Measurements from ENCODE around the gene PCSK5.

Gene PCSK5

DNA sequence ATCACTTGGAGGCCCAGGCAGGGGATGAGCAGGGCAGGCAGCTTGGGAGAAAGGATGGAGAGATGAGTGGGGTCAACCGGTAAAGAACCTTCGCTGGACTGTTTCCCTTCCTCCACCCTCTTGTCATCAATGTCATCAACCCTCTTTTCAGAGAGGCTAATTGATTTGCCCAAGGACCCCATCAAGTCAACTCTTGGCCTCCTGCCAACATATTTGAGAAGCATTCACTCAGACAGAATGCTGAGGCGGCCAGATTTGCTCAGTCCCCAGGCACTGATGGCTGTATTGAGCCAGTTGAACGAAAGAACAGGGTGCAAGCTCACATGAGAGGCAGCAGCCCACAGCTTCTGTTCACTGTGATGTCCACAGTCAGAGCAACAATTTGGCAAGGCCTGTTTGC, 310.3 kb downstream of the PCSK5 start:
- DNase-seq: no peak

DNA sequence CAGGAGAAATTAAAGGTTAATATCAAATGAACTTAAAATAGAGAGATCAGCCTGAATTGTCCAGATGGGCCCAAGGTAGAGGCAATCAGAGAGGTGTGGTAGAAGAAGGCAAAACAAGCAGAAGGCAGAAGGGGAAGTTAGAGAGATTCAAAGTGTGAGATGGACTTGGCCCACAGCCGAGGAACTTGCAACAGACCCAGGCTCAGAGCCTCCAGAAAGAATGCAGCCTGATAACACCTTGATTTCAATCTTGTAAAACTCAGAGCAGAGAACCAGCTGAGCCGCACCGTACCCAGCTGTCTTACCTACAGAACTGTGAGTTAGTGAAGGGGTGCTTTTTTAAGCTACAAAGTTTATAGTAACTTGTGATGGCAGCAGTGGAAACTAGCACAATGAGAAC, 312.9 kb downstream of the PCSK5 start:
- no peak for DNase-seq
- TF ChIP-seq POLR2A (IDR thresholded peaks at IDR 0.05; ENCODE audit: low read length) (no peak), GATA1 (IDR thresholded peaks at IDR 0.05; ENCODE audit: low read depth, low read length) (no peak)

More for the DNA sequence above, 310.3 kb downstream of the PCSK5 start:
- TF ChIP-seq GATA1 (IDR thresholded peaks at IDR 0.05; ENCODE audit: low read depth, low read length) (no peak), POLR2A (IDR thresholded peaks at IDR 0.05; ENCODE audit: low read length) (no peak)

DNA sequence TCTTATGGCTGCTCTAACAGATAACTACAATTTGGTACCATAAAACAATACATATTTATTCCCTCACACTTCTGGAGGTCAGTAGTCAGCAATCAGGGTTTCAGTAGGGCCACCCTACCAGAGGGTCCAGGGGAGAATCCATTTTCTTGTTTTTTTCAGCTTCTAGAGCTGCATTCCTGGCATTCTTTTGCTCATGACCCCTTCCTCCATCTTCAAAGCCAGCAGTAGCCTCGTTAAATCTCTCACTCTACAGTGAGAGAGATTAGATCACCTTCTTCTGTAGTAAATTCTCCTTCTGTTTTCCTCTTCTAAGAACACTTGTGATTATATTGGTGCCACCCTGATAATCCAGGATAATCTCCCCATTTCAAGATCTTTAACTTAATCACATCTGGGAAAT, 316.3 kb downstream of the PCSK5 start:
- TF ChIP-seq POLR2A (IDR thresholded peaks at IDR 0.05; ENCODE audit: low read length) (no peak), GATA1 (IDR thresholded peaks at IDR 0.05; ENCODE audit: low read depth, low read length) (no peak)
- no peak for DNase-seq

DNA sequence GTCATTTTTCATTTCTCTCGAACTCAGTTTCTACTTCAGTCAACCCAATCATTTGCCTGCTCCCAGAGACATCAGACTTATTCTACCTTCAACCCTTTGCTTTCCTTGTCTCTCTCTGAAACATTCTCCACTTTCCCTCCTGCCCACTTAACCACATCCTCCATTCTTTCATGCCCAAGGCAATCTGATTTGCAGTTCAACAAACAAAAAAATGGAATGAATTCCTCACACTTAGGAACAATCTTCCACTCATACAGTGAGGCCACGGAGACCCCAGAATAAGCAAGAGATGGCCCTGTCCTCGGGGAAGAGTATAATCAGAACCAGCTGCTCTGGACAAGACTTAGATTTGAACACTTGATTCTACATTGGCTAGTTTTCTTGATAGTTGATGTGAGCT, 323.3 kb downstream of the PCSK5 start:
- DNase-seq: no peak
- TF ChIP-seq POLR2A (IDR thresholded peaks at IDR 0.05; ENCODE audit: low read length) (no peak), GATA1 (IDR thresholded peaks at IDR 0.05; ENCODE audit: low read depth, low read length) (no peak)

DNA sequence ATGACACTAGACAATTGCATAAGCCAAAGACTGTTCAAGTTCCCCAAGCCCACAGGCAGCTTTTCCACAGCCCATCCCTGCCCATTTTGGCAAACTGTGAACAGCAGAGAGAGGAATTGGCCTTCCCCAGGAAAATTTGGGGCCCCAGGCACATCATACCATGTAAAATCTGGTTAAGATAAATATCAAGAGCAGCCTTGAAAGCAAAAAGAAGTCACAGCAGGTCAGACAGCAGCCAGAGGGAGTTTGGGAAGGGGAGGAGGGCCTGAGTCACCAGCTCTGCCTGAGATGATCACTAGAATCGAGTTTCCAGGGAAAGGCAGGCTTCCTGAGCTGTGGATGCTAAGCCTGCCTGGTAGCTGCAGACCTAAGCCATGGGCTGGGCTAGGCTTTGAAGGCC, 324.6 kb downstream of the PCSK5 start:
- DNase-seq: no peak
- TF ChIP-seq POLR2A (IDR thresholded peaks at IDR 0.05; ENCODE audit: low read length) (no peak), GATA1 (IDR thresholded peaks at IDR 0.05; ENCODE audit: low read depth, low read length) (no peak)

DNA sequence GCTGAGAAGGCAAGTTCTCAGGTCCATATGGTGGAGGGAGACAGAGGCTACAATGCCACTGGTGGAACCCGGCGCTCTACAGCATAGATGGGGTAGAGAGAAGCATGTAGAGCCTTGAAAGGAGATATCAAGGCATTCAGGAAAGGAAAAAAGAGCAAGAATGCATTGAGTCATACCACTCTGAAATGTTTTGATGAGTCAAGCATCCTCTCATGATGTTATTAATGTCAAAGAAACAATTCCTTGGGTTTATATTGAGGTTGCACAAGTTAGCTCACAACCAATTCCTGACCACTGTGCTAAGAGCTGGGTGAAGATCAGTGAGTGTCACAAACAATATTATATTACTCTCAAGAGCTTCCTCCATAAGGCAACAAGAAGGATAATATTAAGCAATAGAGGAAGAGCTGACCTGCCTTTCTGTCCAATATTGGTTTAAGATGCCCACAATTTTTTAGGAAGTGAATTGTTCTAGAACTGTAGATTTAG, 325.7 kb downstream of the PCSK5 start:
- TF ChIP-seq GATA1 (IDR thresholded peaks at IDR 0.05; ENCODE audit: low read depth, low read length): no peak
- no peak for TF ChIP-seq POLR2A (IDR thresholded peaks at IDR 0.05; ENCODE audit: low read length)
- no peak for DNase-seq

DNA sequence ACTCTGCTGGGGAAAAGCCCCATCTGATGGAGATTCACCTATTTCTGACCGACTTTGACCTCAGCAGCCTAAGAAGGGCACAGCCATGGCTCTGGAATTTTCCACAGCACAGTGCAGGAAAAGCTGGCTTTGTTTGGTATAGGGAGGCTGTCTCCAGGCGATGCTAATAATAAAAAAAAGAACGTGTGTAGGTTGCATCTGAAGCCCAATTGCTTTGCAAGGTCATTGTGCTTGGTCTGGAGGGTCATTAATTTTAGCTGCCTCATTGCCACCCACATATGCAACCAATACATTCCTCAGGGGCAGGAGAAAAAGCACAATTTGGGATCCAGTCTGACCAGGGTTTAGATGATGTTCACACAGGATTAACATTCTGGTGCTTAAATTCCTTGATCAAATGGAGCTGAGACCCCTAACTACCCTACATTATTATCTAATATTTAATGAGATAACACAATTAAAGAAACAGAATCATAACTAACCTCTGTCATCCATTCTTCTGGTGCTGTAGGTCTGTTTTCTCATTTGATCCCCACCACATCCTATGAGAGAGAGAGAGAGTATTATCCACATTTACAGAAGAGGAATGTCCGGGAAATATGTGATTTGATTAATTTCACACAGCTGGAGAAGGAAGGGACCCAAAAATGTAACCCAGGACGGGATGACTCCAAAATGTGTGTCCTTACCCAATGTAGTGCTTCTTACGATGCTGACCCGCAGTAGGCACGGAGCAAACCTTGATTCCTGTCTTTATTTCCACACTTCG, 327.8 kb downstream of the PCSK5 start:
- TF ChIP-seq POLR2A (IDR thresholded peaks at IDR 0.05; ENCODE audit: low read length) (no peak), GATA1 (IDR thresholded peaks at IDR 0.05; ENCODE audit: low read depth, low read length) (no peak)
- no peak for DNase-seq

DNA sequence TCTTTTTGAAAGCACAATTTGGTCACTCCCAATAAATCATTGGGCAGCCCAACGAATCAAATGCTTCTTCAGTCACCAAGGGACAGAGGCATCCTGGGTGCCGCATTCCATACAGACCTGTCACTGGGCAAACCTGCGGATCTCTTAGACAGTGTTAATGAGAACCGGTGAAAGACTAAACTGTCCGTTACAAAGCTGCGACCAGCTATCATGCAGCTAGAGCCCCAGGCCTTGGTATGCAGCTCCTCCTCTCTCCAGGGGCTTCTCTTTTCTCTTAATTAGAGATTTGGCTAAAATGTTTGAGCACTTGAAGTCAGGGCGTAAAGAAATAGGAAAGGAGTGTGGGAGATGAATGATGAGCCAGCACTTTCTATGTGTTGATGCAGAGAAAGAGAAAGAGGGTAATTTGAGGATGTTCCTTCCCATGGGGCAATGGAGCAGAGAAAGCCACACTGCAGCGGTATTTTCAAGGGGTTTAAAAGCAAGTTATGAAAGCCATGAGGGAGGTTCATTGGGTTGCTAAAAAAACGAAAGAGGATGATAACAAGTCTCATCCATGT, 328.5 kb downstream of the PCSK5 start:
- DNase-seq: no peak
- TF ChIP-seq GATA1 (IDR thresholded peaks at IDR 0.05; ENCODE audit: low read depth, low read length): no peak
- TF ChIP-seq POLR2A (IDR thresholded peaks at IDR 0.05; ENCODE audit: low read length): no peak

DNA sequence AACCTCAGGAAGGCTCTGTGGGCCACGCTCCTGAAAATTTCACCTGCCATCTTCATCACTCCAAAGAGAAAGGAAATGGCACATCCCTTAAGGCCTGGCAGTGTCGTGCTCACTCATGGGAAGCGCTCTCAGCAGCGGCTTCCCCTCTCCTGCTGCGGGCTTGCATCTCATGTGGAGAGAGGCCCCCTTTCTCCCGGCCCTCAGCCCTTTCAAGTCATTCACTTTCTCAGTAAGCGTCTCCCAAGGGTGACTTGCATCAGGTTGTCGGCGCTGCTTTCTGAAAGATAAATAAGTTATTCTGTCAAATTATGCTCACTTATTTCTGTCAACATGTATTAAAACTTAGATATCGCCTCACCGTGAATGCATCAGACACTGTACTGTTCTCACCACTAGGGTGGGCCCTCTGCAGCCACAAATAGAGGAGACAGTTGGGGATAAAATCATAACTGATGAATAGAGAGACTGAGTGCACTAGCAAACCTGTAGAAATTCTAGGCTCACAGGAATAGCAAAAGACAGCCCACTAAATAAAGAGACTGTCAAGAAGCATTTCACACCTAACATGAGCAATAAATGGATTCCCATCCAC, 329.2 kb downstream of the PCSK5 start:
- TF ChIP-seq POLR2A (IDR thresholded peaks at IDR 0.05; ENCODE audit: low read length): no peak
- no peak for DNase-seq

DNA sequence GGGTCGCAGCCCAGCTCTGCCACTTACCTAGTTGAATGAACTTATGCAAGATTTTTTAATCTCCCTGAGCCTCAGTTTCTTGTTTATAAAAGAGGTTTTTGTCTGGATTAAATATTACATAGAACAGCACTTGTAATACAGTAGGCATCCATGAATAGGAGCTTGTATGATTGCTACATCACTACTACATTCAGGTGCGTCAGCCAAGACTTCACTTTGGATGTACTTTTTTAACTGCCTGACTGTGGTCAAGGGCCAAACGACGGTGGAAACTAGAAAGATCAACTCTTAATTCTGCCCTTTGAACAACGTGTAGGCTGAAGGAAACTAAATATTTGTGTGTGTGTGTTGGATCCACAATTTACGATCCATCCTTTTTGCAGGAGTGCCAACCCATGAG, 330.9 kb downstream of the PCSK5 start:
- DNase-seq: no peak

DNA sequence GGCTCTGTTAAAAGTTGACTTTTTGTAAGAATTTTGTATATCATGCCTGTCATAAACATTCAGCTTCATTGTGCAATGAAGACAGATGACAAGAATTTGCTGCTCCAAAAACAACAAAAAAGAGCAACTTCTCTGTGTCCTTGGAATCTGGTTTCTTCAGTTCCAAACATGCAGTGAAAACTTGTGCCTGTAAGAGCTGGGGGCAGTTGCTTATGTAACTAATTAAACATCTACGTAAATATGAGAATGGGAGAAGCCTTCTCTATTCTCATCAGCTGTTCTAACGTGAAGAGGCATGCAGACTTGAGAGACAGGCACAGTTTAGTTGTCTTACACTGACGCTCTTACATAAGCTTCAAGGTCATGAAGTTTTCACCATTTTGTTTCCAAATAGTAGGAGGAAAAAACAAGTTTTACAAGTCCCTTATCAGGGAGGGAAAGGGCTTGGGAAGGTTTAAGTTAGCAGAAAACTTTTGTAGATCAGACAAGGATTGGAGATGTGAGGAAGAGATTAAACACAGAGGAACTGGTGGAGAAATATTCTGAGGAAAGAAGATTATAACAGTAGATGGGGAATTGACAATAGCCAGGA, 333.4 kb downstream of the PCSK5 start:
- DNase-seq: no peak
- TF ChIP-seq POLR2A (IDR thresholded peaks at IDR 0.05; ENCODE audit: low read length): no peak
- TF ChIP-seq GATA1 (IDR thresholded peaks at IDR 0.05; ENCODE audit: low read depth, low read length): no peak

More for the DNA sequence above, 330.9 kb downstream of the PCSK5 start:
- no peak for TF ChIP-seq GATA1 (IDR thresholded peaks at IDR 0.05; ENCODE audit: low read depth, low read length)
- no peak for TF ChIP-seq POLR2A (IDR thresholded peaks at IDR 0.05; ENCODE audit: low read length)

DNA sequence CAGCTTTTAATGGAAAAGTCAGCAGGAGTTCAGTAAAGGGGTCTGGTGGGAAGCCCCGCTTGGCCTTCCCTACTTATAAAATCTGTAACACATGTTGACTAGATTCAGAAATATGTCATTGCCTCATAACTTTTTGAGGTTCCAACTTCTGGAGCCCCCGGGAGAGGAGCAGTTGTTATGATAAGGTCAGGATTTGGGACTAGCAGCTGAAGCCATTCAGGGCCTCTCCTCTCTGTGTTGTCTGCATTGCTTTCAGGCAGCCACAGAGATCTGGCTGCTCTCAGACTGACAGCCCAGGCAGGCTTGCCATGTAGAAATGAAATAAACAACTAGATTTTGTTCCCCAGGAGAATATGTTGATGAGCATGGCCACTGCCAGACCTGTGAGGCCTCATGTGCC, 336.7 kb downstream of the PCSK5 start:
- DNase-seq: no peak
- TF ChIP-seq GATA1 (IDR thresholded peaks at IDR 0.05; ENCODE audit: low read depth, low read length): no peak

DNA sequence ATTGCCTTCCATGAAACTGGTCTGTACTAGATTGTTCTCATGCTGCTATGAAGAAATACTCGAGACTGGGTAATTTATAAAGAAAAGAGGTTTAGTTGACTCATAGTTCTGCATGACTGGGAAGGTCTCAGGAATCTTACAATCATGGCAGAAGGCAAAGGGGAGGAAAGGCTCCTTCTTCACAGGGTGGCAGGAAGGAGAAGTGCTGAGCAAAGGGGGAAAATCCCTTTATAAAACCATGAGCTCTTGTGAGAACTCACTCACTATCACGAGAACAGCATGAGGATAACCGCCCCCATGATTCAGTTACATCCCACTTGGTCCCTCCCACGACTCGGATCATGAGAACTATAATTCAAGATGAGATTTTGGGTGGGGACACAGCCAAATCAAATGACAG, 340.5 kb downstream of the PCSK5 start:
- no peak for DNase-seq
- TF ChIP-seq POLR2A (IDR thresholded peaks at IDR 0.05; ENCODE audit: low read length) (no peak), GATA1 (IDR thresholded peaks at IDR 0.05; ENCODE audit: low read depth, low read length) (no peak)

DNA sequence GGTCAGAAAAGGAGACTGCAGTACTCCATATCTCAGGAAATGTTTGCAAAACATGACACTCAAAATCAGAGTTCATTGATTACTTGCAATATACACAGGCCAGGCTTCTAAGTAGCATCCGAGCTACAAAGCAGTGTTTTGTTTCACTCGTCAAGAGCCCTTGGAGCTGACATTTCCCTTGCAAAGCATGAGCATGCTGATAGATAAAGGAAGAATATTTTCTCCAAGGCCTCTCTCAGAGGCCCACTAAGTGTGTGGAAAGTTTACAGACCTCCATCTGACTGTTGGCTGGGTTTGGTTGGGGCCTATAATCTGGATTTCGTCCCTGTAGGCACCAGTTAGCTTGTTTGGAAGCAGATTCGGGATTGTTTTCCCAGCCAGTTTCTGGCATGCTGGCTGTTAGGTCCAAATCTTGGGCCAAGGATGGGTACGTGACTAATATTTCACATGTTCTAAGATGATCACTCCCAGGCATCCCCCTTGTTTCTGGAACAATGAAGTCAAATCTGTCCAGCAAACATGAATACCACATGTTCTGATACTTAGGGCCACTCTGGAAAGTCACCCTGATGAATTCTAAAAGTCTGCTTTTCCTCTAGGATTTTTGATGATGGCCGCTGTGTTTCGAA, 342.5 kb downstream of the PCSK5 start:
- TF ChIP-seq POLR2A (IDR thresholded peaks at IDR 0.05; ENCODE audit: low read length): no peak
- TF ChIP-seq GATA1 (IDR thresholded peaks at IDR 0.05; ENCODE audit: low read depth, low read length): no peak
- DNase-seq: no peak
